ENCODE measurements around the gene PLXNB1.
A peak's percentile ranks its signal among the peaks of the same experiment; 100 is the strongest.

The PLXNB1 gene

DNA sequence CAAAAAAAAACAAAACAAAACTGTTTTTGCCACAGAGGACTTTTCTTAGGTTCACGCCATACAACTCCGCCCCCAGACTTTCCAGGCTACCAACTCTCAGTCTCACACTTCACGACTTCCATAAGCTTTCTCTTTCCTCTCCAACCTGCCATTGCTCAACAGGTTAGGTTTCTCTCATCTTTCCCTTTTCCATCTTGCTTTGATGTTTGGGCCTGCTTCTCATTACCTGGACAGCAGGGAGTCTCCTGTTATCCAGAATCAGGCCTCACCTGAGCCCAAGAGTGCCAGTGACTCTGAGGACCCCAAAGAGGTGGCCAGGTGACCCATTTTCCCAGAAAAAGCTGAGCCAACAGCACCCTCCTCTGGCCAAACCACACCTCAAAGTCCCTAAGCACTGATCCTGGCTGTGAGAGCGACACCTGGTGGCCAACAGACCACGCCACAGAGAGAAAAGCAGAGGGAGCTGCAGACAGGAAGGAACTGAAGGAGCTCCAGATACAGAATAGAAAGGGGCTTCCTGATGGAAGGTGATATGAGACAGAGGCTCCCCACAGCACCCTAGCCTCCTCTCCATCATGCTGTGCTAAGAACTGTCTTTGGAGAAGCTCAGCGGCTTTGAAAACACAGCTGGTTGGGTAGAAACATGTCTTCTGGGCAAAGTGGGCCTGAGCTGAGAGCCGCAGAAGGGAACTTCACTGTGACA, 6.0 kb upstream of the PLXNB1 start:
- peak; percentile 95 for FAIRE-seq
- DNase-seq (ENCODE audit: insufficient read length, low spot score): peak; percentile 73

DNA sequence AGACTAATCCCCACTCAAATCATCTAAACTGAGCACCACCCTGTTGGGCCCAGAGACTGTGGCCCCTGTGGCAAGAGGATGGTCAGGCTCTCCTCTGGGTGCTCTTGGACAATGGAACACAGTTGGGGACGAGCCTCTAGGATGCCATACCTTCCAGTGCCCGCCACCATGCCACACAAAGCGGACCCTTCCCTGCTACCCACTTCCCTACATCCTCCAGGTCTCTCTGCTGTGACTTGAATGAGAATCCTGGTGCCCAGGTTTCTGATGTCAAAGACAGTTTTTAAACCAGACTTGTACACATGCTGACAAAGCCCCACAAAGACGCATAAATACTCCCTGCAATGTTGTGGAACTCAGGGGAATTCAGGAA, 5.3 kb upstream of the PLXNB1 start:
- FAIRE-seq: no peak

GRCh38 chr3:48434591-48435222, 4.8 kb upstream of the PLXNB1 start:
- DNase-seq (ENCODE audit: insufficient read length, low spot score) (no peak), FAIRE-seq (no peak)

More for the DNA sequence above, 5.3 kb upstream of the PLXNB1 start:
- DNase-seq (ENCODE audit: insufficient read length, low spot score): no peak

GRCh38 chr3:48433472-48434118, 3.7 kb upstream of the PLXNB1 start:
- no peak for FAIRE-seq
- no peak for DNase-seq (ENCODE audit: insufficient read length, low spot score)

DNA sequence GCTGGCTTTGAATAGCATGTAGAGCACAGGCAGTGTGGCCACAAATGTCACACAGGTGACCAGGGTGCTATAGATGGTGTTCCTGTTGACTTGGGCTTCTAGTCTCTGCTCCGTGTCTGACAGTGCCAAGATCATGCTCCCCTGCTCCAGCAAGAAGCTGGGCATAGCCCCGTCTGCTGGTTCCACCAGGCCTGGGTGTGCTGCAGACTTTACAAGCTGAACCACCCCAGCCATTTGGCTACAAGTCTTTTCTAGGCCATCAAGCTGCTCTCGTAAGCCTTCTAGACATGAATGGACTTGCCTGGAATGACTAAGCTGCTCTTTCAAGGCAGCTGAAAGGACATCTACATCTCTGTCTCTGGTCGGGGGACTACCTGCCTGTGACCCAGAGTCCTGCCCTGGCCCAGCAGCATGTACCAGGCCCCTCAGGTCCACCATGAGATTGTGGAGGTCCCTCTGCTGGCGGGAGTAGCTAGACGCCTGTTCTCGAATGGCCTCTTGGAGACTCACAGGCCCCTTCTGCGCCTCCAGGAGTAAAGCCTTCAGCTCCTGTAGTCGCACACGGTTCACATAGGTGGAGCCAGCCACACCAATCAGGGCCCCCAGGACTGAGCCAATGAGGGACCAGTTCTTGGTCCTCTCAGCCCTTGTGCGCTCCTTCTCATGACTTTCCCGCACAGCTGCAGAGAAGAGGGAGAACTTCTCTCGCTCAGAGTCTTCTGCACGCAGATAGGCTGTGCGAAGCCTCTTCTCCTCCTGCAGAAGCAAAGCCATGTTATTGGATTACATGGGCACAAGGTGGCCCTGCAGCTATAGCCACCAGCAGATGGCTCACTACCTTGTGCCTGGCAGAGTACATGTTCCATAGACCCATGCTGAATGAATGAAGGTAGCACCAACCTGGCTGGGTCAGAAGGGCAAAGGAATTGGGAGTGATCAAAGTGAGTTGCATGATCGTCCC, 2.8 kb upstream of the PLXNB1 start:
- no peak for FAIRE-seq
- DNase-seq (ENCODE audit: insufficient read length, low spot score): no peak

DNA sequence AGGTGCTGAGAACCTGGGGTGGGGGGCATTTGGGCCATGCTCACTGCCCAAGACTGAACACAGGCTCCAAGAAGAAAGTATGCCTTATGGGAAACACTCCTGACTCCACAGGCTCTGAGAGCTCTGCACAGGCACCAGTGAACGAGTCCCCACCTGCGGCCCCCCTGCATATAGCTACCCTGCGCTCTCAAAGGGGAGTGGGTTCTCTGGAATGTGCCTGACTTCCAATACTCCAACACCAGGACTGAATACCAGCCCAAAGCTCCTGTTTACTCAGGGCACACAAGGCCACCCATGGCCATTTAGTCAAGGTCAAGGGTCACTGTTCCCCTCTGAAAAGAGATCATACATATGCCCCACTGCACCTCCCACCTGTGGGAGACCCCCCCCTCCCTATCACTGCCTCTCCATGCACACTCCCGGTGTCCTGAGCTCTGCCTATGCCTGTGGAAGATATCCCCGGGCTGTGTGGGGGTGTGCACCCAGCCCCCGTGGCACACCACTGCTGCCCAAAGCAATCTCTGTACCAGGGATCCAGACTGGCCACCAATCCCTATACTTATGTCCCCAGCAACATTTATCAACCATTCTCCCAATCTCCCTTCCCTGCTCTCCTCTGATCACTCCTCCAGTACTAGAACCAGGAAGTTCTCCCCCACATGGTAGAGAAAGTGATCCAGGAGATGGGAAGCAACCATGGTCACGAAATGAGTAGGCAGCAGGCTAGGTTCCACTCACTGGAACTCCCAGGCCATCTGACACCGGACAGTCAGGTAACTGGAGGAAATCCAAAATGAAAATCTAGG, 1.5 kb upstream of the PLXNB1 start:
- DNase-seq (ENCODE audit: insufficient read length, low spot score) (no peak), FAIRE-seq (no peak)

DNA sequence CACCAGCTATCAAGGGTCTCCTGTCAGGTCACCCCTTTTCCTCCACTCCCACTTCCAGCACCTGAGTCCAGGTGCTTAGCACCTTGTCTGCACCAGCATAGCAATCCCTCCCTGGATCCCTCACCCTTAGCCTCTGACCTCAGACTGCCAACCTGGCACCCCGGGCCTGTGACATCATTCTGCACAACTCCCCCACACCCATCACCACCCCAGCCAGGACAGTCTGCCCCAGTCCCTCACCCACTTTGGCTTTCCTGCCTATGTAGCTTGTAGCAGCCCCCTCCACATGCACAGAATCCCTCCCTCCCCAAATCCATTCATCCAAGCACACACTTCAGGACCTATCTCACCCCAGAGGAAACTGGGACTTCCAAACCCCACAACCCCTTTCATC, 819 bp upstream of the PLXNB1 start:
- FAIRE-seq (no peak), DNase-seq (ENCODE audit: insufficient read length, low spot score) (no peak)

GRCh38 chr3:48429317-48429959, 448 bp downstream of the PLXNB1 start:
- DNase-seq (ENCODE audit: insufficient read length, low spot score) (peak; percentile 78), FAIRE-seq (peak; percentile 71)

- DNase-seq (ENCODE audit: insufficient read length, low spot score) (no peak), FAIRE-seq (peak; percentile 26)
These were observed 1.1 kb downstream of the PLXNB1 start for GRCh38 chr3:48428572-48429316.

DNA sequence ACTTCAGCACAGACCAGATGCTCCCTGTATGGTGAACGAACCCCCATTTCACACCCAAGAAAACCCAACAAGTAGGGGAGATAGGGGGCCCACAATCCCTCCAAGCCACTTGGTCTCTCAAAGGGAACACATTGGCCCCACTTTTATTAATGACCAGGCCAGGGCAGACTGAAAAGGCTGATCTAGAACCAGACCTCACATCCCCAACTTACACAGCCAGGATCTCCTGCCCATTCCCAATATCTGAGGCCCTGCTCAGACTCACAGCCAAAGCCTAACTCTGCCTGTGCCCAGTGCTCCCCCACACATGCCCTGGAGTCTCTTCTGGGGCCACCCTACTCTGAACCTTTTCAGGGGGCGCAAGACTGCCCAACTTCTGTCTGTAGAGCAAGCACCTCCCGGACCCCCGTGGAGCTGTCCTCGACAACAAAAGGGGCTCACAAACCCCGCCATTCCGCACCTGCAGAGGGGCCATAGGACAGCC, 1.8 kb downstream of the PLXNB1 start:
- DNase-seq (ENCODE audit: insufficient read length, low spot score): no peak
- FAIRE-seq: peak; percentile 33

DNA sequence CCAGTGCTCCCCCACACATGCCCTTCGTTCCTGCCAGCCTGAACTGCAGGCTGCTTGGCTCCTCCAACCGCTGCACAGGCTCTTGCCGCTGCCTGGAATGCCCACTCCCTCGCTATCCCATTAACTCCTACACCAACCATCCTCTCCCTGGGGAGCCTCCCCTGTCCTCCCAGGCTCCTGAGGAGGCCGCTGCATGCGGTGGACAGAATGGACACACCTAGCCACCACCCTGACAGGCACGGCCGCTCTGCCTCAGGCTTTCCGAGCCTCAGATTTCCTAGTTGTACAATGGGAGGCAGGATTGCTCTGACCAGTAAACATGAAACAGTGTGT, 2.3 kb downstream of the PLXNB1 start:
- FAIRE-seq (no peak), DNase-seq (ENCODE audit: insufficient read length, low spot score) (no peak)

DNA sequence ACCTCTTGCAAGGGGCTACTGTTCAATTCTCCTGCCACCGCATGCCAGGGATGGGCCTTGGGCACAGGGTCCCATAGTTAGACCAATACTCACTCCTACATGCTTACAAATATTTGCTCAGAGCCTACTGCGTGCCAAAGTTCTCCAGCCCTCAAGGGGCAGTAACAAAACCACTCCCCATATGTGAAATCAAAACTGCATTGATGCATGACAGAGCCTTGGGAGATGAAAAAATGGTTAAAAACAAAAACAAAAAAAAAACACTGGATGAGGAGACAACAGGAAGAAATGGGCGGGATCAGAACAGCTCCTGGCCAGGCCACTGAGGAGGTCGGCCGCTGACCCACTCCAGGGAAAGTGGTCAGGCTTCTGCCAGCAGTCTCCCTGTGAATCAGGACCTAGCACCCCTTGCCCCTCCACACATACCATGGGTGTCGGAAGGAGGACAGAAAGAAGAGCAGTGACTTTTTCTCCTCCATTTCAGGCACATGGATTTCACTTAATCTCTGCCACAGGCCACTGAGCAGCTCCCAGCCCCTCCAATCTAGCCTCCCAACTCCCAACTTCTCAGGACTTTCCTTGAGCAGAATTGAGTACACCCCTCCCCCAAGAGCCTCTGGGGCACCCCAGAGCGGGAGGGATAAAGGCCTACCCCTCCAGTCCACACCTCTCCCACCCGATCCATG, 2.8 kb downstream of the PLXNB1 start:
- no peak for FAIRE-seq

GRCh38 chr3:48426401-48426909, 3.4 kb downstream of the PLXNB1 start:
- DNase-seq (ENCODE audit: insufficient read length, low spot score) (no peak), FAIRE-seq (no peak)

More for the DNA sequence above, 2.8 kb downstream of the PLXNB1 start:
- DNase-seq (ENCODE audit: insufficient read length, low spot score): no peak

DNA sequence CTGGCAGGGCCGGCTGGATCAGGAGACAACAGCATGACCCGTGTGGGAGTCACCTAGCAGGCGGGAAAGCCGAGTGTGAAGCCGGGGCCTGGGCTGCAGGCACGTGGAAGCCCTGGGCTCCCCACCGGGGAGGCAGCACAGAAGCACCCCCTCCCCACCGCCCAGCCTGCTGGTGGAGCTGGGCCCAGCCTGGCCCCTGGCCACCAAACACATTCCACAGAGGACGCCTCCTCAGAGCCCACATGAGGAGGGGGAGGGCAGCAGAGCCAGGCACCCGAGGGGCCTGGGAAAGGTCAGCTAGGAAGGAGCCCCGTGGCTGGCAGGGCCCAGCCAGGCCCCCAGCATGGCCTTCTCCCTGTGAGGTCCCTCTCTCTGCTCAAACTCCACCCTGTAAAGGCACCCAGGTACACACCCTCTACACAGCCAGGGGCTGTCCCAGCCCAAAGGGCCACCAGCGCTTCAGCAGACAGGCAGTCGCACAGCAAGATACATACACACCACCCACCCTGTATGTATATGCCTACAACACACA, 4.5 kb downstream of the PLXNB1 start:
- DNase-seq (ENCODE audit: insufficient read length, low spot score) (no peak), FAIRE-seq (no peak)

- DNase-seq (ENCODE audit: insufficient read length, low spot score): no peak
- FAIRE-seq: no peak
These were observed 5.8 kb downstream of the PLXNB1 start for GRCh38 chr3:48423883-48424695.

DNA sequence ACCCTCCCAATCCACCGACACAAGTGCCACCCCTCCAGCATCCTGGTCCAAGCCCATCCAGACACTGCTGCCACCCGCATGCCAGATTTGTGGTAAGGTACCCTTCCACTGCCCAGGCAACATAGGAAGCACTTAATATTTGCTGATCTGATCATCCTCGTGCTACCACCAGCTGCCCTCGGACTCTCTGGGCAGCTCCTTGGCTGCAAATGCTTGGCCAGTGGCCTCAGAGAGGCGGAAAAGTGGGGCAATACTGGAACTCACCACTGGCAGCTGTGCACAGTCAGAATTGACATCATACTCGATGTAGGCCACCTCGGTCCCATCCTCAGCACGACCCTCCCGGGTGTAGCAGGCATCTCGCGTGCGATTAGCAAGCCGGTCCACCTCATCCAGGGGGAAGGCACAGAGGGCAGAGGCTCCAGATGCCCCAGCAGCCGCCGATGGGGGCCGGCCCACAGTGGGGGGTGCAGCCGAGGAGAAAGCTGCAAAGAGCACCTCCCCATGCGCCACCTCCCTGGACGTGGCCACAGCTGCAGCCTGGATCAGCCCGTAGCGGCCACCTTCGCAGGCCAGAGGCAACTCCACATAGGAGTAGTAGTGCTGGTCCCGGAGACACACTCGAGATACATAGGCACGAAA, 6.5 kb downstream of the PLXNB1 start:
- FAIRE-seq (no peak), DNase-seq (ENCODE audit: insufficient read length, low spot score) (no peak)

DNA sequence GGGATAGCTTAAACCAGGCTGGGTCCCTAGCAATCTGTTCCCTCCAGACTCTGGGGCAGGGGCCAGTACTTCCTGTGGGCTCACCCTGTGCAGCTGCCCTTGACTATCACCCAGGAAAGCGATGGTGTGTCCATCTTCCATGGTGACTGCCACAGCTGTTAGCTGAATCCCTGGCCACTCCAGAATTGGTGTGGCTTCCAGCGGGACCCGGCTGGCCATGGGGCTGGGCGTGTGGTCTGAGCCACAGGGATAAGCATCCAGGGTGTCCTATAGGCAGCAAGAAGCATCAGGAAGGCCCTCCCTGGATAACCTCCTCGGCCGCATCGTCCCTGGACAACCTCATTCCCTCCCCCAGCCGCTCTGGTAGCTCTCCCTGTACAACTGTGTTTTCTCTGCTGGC, 7.2 kb downstream of the PLXNB1 start:
- FAIRE-seq (no peak), DNase-seq (ENCODE audit: insufficient read length, low spot score) (no peak)
